ENCODE results near the gene KRTAP12-2. TPM values are rescaled to one million over a fixed set of nuclear protein-coding genes. Genes with fewer than 3 reads are reported as not detected.
A peak's percentile ranks its signal among the peaks of the same experiment; 100 is the strongest.

Gene KRTAP12-2
- total and polyA plus RNA-seq, 4 donors: not detected

DNA sequence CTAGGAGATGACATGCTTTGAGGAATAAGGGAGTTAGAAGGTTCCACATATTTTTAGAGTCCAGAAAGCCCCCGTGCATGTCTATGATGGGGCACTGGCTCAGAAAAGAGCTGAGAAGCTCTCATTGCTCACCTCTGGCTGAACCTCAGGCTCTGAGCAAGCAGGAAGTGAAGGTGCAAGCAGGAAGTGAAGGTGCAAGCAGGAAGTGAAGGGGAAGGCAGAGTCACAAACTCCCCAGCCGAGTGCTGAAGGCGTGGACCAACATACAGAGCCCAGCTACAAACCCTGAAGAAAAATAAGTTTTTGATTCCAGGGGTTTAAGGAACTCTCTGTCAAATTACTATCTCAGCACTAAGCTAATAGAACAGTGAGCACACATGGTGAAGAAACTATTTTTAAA is 47.8 kb downstream of the KRTAP12-2 start:
- H3K4me1 ChIP-seq (ENCODE audit: control insufficient read depth in 4 of 4, insufficient read depth in 4 of 4, low read length in 3 of 4): no peaks in the 10 kb centered on the region
- no peak for DNase-seq (ENCODE audit: low spot score)
- TF ChIP-seq, protein P1, sequence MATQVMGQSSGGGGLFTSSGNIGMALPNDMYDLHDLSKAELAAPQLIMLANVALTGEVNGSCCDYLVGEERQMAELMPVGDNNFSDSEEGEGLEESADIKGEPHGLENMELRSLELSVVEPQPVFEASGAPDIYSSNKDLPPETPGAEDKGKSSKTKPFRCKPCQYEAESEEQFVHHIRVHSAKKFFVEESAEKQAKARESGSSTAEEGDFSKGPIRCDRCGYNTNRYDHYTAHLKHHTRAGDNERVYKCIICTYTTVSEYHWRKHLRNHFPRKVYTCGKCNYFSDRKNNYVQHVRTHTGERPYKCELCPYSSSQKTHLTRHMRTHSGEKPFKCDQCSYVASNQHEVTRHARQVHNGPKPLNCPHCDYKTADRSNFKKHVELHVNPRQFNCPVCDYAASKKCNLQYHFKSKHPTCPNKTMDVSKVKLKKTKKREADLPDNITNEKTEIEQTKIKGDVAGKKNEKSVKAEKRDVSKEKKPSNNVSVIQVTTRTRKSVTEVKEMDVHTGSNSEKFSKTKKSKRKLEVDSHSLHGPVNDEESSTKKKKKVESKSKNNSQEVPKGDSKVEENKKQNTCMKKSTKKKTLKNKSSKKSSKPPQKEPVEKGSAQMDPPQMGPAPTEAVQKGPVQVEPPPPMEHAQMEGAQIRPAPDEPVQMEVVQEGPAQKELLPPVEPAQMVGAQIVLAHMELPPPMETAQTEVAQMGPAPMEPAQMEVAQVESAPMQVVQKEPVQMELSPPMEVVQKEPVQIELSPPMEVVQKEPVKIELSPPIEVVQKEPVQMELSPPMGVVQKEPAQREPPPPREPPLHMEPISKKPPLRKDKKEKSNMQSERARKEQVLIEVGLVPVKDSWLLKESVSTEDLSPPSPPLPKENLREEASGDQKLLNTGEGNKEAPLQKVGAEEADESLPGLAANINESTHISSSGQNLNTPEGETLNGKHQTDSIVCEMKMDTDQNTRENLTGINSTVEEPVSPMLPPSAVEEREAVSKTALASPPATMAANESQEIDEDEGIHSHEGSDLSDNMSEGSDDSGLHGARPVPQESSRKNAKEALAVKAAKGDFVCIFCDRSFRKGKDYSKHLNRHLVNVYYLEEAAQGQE (IDR thresholded peaks at IDR 0.05): no peak
- no peak for TF ChIP-seq YY1 (IDR thresholded peaks at IDR 0.05)
- TF ChIP-seq NR2F2 (IDR thresholded peaks at IDR 0.05): no peak
- TF ChIP-seq JUND (IDR thresholded peaks at IDR 0.05): no peak
- no peak for TF ChIP-seq SP1 (IDR thresholded peaks at IDR 0.05)
- TF ChIP-seq, protein P2, sequence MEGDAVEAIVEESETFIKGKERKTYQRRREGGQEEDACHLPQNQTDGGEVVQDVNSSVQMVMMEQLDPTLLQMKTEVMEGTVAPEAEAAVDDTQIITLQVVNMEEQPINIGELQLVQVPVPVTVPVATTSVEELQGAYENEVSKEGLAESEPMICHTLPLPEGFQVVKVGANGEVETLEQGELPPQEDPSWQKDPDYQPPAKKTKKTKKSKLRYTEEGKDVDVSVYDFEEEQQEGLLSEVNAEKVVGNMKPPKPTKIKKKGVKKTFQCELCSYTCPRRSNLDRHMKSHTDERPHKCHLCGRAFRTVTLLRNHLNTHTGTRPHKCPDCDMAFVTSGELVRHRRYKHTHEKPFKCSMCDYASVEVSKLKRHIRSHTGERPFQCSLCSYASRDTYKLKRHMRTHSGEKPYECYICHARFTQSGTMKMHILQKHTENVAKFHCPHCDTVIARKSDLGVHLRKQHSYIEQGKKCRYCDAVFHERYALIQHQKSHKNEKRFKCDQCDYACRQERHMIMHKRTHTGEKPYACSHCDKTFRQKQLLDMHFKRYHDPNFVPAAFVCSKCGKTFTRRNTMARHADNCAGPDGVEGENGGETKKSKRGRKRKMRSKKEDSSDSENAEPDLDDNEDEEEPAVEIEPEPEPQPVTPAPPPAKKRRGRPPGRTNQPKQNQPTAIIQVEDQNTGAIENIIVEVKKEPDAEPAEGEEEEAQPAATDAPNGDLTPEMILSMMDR (IDR thresholded peaks at IDR 0.05; ENCODE audit: low read depth, low read length, missing input control): no peak
- TF ChIP-seq, protein P3, sequence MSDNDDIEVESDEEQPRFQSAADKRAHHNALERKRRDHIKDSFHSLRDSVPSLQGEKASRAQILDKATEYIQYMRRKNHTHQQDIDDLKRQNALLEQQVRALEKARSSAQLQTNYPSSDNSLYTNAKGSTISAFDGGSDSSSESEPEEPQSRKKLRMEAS (IDR thresholded peaks at IDR 0.05): no peak
- TF ChIP-seq TAF1 (conservative IDR thresholded peaks at IDR 0.05): no peak
- TF ChIP-seq, protein P4, sequence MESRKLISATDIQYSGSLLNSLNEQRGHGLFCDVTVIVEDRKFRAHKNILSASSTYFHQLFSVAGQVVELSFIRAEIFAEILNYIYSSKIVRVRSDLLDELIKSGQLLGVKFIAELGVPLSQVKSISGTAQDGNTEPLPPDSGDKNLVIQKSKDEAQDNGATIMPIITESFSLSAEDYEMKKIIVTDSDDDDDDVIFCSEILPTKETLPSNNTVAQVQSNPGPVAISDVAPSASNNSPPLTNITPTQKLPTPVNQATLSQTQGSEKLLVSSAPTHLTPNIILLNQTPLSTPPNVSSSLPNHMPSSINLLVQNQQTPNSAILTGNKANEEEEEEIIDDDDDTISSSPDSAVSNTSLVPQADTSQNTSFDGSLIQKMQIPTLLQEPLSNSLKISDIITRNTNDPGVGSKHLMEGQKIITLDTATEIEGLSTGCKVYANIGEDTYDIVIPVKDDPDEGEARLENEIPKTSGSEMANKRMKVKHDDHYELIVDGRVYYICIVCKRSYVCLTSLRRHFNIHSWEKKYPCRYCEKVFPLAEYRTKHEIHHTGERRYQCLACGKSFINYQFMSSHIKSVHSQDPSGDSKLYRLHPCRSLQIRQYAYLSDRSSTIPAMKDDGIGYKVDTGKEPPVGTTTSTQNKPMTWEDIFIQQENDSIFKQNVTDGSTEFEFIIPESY (IDR thresholded peaks at IDR 0.05): no peak
- TF ChIP-seq FOXA1 (IDR thresholded peaks at IDR 0.05): no peak
- no peak for TF ChIP-seq HNF4A (conservative IDR thresholded peaks at IDR 0.05)
- TF ChIP-seq RAD21 (IDR thresholded peaks at IDR 0.05): no peak
- no peak for TF ChIP-seq GABPA (IDR thresholded peaks at IDR 0.05 in 1 of 2, conservative IDR thresholded peaks at IDR 0.05 in 1 of 2)
- TF ChIP-seq, protein P5, sequence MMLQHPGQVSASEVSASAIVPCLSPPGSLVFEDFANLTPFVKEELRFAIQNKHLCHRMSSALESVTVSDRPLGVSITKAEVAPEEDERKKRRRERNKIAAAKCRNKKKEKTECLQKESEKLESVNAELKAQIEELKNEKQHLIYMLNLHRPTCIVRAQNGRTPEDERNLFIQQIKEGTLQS (IDR thresholded peaks at IDR 0.05): no peak
- TF ChIP-seq FOXA2 (IDR thresholded peaks at IDR 0.05): no peak
- TF ChIP-seq RXRA (IDR thresholded peaks at IDR 0.05): no peak
- no peak for TF ChIP-seq HNF4G (IDR thresholded peaks at IDR 0.05)
- no peak overlapping the region for H3K9ac ChIP-seq (ENCODE audit: low read depth in 1 of 2, low read length in 2 of 2)
- no peaks in the 10 kb centered on the region for H3K36me3 ChIP-seq (ENCODE audit: control insufficient read depth in 4 of 4, insufficient read depth in 3 of 4, low read depth in 1 of 4, low read length in 3 of 4)
- H3K27ac ChIP-seq (ENCODE audit: low read depth in 1 of 2, low read length in 2 of 2): peak overlapping the region; percentile 7 to 26
- no peak overlapping the region for H3K4me3 ChIP-seq (ENCODE audit: low read depth in 1 of 3, low read length in 3 of 3)
- WGBS: 69% methylated on average over 3 of the region's 3 CpGs
- H3K27me3 ChIP-seq (ENCODE audit: control insufficient read depth in 4 of 4, insufficient read depth in 4 of 4, low read length in 3 of 4): no peaks in the 10 kb centered on the region
- peaks cover 0 to 5% (median 0%) of the 10 kb centered on the region in 4 donors for H3K9me3 ChIP-seq (ENCODE audit: control insufficient read depth in 4 of 4, low read length in 3 of 4)

All from liver (tissue), 9 donors.